ENCODE data around the gene SIPA1L3.

DNA sequence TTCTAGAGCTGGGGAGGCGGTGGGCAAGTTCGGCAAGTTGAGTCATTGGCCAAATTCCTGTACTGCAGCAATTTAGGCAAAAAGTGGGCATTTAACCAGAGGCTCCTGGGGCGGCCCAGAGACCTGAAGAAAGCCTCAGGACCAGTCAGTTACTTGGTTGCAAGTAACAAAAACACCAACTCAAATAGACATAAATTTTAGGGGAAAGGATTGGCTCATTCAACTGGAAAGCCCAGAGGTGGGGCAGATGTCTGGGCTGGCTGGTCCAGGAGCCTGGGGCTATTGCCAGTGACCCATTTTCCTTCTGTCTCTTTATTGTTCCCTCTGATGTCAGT is 97.1 kb downstream of the SIPA1L3 start:
- TF ChIP-seq, protein P1, sequence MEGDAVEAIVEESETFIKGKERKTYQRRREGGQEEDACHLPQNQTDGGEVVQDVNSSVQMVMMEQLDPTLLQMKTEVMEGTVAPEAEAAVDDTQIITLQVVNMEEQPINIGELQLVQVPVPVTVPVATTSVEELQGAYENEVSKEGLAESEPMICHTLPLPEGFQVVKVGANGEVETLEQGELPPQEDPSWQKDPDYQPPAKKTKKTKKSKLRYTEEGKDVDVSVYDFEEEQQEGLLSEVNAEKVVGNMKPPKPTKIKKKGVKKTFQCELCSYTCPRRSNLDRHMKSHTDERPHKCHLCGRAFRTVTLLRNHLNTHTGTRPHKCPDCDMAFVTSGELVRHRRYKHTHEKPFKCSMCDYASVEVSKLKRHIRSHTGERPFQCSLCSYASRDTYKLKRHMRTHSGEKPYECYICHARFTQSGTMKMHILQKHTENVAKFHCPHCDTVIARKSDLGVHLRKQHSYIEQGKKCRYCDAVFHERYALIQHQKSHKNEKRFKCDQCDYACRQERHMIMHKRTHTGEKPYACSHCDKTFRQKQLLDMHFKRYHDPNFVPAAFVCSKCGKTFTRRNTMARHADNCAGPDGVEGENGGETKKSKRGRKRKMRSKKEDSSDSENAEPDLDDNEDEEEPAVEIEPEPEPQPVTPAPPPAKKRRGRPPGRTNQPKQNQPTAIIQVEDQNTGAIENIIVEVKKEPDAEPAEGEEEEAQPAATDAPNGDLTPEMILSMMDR (tag by site-specific recombination; IDR thresholded peaks at IDR 0.05), result no peak
- TF ChIP-seq ZNF140 (tag by site-specific recombination; IDR thresholded peaks at IDR 0.05) (no peak), ZNF223 (tag by site-specific recombination; IDR thresholded peaks at IDR 0.05) (no peak), MEIS1 (CRISPR knock-in tag; IDR thresholded peaks at IDR 0.05; ENCODE audit: borderline replicate concordance) (no peak), FEZF1 (tag by site-specific recombination; IDR thresholded peaks at IDR 0.05) (no peak), ZNF174 (tag by site-specific recombination; IDR thresholded peaks at IDR 0.05) (no peak), HOXC10 (CRISPR knock-in tag; IDR thresholded peaks at IDR 0.05) (no peak), ZNF266 (tag by site-specific recombination; IDR thresholded peaks at IDR 0.05; ENCODE audit: low read depth) (no peak), GLIS1 (tag by site-specific recombination; IDR thresholded peaks at IDR 0.05) (no peak), KLF16 (tag by site-specific recombination; IDR thresholded peaks at IDR 0.05) (no peak), TCF7L2 (IDR thresholded peaks at IDR 0.05; ENCODE audit: borderline replicate concordance, low read depth, low read length) (no peak), ZNF24 (tag by site-specific recombination; IDR thresholded peaks at IDR 0.05) (no peak)
- TF ChIP-seq, protein P2, sequence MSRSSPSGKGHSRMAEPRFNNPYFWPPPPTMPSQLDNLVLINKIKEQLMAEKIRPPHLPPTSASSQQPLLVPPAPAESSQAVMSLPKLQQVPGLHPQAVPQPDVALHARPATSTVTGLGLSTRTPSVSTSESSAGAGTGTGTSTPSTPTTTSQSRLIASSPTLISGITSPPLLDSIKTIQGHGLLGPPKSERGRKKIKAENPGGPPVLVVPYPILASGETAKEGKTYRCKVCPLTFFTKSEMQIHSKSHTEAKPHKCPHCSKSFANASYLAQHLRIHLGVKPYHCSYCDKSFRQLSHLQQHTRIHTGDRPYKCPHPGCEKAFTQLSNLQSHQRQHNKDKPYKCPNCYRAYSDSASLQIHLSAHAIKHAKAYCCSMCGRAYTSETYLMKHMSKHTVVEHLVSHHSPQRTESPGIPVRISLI (tag by site-specific recombination; IDR thresholded peaks at IDR 0.05), result no peak
